ENCODE results near the gene FAM222B.

FAM222B gene

GRCh38 chr17:28871056-28871579 is 28.5 kb upstream of the FAM222B start:
- H3K4me3 ChIP-seq (ENCODE audit: low read length) = 0 out of 2 replicates have a peak overlapping the region, but pooled peaks have one; percentile 20
- H3K79me2 ChIP-seq (ENCODE audit: control insufficient read depth, low read length) = no peaks in the 10 kb centered on the region
- H3K36me3 ChIP-seq (ENCODE audit: control insufficient read depth, low read length) = no peaks in the 10 kb centered on the region
- H3K4me2 ChIP-seq (ENCODE audit: low read length) = peak overlapping the region; percentile 50
- no peaks in the 10 kb centered on the region for H3F3A ChIP-seq (ENCODE audit: control insufficient read depth, insufficient read depth)
- H4K20me1 ChIP-seq (ENCODE audit: control insufficient read depth, insufficient read depth, low read depth, low read length) = no peaks in the 10 kb centered on the region
- no peaks in the 10 kb centered on the region for H3K9me3 ChIP-seq (ENCODE audit: control insufficient read depth, insufficient read depth, low read length)
- peaks cover 19% of the 10 kb centered on the region for H3K4me1 ChIP-seq (ENCODE audit: control insufficient read depth, low read length)
- H3K27me3 ChIP-seq (ENCODE audit: control insufficient read depth, low read length) = no peaks in the 10 kb centered on the region
- no peak for TF ChIP-seq CTCF (IDR thresholded peaks at IDR 0.05; ENCODE audit: low read depth, low read length, poor library complexity, severe bottlenecking)
- no peak for TF ChIP-seq EZH2phosphoT487 (IDR thresholded peaks at IDR 0.05; ENCODE audit: borderline replicate concordance, low read length)
- no peaks in the 10 kb centered on the region for H3K9me2 ChIP-seq (replicated peaks; ENCODE audit: control insufficient read depth, low read length)
- peak overlapping the region; percentile 35; the same call in 1 of the 2 replicates for H3K27ac ChIP-seq (ENCODE audit: low read depth, low read length)

GRCh38 chr17:28867276-28867675 is 24.7 kb upstream of the FAM222B start:
- no peaks in the 10 kb centered on the region for H3K9me2 ChIP-seq (replicated peaks; ENCODE audit: control insufficient read depth, low read length)
- no peak overlapping the region for H3K4me2 ChIP-seq (ENCODE audit: low read length)

GRCh38 chr17:28865946-28866752 is 23.6 kb upstream of the FAM222B start:
- Histone ChIP-seq H4K20me1 (ENCODE audit: control insufficient read depth, insufficient read depth, low read depth, low read length) (no peaks in the 10 kb centered on the region), H3K27me3 (ENCODE audit: control insufficient read depth, low read length) (no peaks in the 10 kb centered on the region), H3K9me2 (replicated peaks; ENCODE audit: control insufficient read depth, low read length) (no peaks in the 10 kb centered on the region), H3K79me2 (ENCODE audit: control insufficient read depth, low read length) (no peaks in the 10 kb centered on the region), H3K4me1 (ENCODE audit: control insufficient read depth, low read length) (peaks cover 24% of the 10 kb centered on the region), H3F3A (ENCODE audit: control insufficient read depth, insufficient read depth) (no peaks in the 10 kb centered on the region), H3K36me3 (ENCODE audit: control insufficient read depth, low read length) (peaks cover 6% of the 10 kb centered on the region), H3K9me3 (ENCODE audit: control insufficient read depth, insufficient read depth, low read length) (no peaks in the 10 kb centered on the region), H3K27ac (ENCODE audit: low read depth, low read length) (peak overlapping the region; percentile 51), H3K4me3 (ENCODE audit: low read length) (peak overlapping the region; percentile 43), H3K4me2 (ENCODE audit: low read length) (peak overlapping the region; percentile 62)
- TF ChIP-seq EZH2phosphoT487 (IDR thresholded peaks at IDR 0.05; ENCODE audit: borderline replicate concordance, low read length) (no peak), CTCF (IDR thresholded peaks at IDR 0.05; ENCODE audit: low read depth, low read length, poor library complexity, severe bottlenecking) (no peak)

More at GRCh38 chr17:28867276-28867675, 24.7 kb upstream of the FAM222B start:
- Histone ChIP-seq H3K36me3 (ENCODE audit: control insufficient read depth, low read length) (no peaks in the 10 kb centered on the region), H3K27me3 (ENCODE audit: control insufficient read depth, low read length) (no peaks in the 10 kb centered on the region), H3K79me2 (ENCODE audit: control insufficient read depth, low read length) (no peaks in the 10 kb centered on the region), H4K20me1 (ENCODE audit: control insufficient read depth, insufficient read depth, low read depth, low read length) (no peaks in the 10 kb centered on the region), H3K27ac (ENCODE audit: low read depth, low read length) (no peak overlapping the region), H3K4me1 (ENCODE audit: control insufficient read depth, low read length) (peaks cover 32% of the 10 kb centered on the region), H3F3A (ENCODE audit: control insufficient read depth, insufficient read depth) (no peaks in the 10 kb centered on the region), H3K9me3 (ENCODE audit: control insufficient read depth, insufficient read depth, low read length) (no peaks in the 10 kb centered on the region), H3K4me3 (ENCODE audit: low read length) (no peak overlapping the region)
- TF ChIP-seq EZH2phosphoT487 (IDR thresholded peaks at IDR 0.05; ENCODE audit: borderline replicate concordance, low read length) = no peak
- TF ChIP-seq CTCF (IDR thresholded peaks at IDR 0.05; ENCODE audit: low read depth, low read length, poor library complexity, severe bottlenecking) = no peak

All from DOHH2 (cell line).